DMS153 (cell line): Measurements from ENCODE around the gene TRIM62.
"Not testable (repeated sequence)": the region's sequence is repeated elsewhere in the genome, so short reads cannot be mapped to it uniquely, and the experiment has no call there.

Experiments
- DNase-seq: peaks from one replicate; lab custom pipeline; 2025; lab: John Stamatoyannopoulos, UW

The TRIM62 gene

DNA sequence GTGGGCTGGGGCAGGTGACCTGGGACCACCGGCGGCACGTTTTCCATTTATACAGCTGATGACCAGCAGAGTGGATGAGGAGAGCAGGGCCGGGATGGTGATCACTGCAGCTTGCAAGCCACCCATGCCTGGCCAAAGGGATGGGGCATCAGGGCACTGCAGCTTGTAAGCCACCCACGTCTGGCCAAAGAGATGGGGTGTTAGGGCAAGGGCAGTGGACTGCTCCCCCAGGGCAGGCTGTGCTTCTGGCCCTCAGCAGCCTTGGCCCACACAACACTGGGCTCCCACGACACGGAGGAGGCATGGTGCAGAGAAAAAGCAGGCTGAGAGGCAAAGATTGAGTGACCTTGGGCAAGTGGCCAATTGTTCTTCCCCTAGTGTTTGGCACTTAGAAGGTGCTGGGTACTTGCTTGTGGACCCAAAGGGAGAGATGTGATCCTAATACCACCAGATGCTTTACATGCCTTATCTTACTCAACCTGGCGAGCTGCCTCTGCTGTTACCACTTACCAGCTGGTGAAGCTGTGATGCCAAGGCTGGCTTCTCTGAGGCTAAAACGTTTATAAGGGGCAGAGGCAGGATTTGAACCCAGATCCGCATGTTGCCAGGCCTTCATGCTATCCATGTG is 48.3 kb downstream of the TRIM62 start:
- DNase-seq: no peak

DNA sequence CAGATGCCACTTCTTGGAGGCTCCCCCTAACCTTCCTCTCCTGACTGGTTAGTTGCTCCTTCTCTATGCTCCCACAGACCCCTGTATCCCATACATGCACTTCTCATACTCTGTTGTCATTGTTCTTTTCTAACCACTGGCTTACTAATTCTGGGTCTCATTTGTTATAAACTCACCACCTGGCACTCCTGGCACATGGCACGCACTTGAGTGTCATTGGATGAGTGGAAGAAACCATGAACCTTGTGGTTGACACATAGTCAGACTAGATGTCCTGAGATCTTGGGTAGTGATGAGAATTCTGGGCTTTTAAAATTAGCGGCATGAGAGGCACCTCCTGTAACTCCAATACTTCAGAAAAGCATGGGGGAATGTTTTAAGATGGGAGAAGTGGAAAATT is 49.3 kb downstream of the TRIM62 start:
- DNase-seq: no peak

DNA sequence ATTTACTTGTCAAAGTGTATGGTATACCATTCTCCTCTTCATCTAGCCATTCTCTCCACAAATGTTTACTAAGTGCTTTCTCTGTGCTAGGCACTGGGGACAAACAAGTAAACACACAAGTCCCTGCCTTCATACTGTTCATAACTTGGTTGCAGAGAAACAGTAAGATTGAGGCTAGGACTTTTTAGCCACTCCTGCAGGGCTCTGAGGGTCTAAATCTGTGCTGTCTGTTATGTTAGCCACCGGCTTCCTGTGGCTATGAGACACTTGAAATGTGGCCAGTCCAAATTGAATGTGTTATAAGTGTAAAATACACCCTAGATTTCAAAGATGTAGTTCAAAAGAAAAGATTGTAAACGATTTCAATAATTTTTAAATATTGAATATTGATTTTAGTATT is 50.7 kb downstream of the TRIM62 start:
- no peak for DNase-seq

DNA sequence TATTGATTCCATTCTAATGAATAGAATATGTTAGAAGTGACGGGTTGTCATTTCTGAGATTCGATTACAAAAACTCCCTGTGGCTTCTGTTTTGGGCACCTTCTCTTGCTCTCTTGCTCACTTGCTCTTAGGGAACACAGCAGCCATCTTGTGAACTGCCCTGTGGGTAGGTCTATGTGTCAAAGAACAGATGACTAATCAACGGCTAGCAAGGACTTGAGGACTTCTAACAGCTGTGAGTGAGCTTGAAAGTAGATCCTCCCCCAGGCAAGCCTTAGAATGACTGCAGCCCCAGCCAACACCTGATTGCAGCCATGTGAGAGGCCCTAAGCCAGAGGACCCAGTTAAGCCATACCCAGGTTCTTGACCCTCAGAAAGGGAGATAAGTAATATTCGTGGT is 51.5 kb downstream of the TRIM62 start:
- no peak for DNase-seq

DNA sequence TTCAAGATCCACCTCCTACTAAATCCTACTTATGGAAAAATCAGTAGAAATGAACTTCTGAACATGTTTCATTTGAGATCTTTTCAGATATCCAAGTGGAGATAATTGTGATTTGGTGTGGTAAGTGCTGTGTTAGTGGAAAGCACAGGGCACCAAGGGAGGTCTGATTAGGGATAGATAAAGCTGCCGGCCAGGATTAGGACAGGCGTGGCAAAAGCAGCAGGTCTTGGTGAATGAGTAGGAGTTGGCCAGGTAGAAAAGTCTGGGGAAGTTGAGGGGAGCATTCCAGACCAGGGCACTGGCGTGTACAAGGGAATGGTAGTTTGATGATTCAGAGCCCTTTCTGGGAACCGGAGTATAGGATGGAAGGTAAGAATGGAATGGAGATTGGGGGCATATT is 53.1 kb downstream of the TRIM62 start:
- DNase-seq: no peak

DNA sequence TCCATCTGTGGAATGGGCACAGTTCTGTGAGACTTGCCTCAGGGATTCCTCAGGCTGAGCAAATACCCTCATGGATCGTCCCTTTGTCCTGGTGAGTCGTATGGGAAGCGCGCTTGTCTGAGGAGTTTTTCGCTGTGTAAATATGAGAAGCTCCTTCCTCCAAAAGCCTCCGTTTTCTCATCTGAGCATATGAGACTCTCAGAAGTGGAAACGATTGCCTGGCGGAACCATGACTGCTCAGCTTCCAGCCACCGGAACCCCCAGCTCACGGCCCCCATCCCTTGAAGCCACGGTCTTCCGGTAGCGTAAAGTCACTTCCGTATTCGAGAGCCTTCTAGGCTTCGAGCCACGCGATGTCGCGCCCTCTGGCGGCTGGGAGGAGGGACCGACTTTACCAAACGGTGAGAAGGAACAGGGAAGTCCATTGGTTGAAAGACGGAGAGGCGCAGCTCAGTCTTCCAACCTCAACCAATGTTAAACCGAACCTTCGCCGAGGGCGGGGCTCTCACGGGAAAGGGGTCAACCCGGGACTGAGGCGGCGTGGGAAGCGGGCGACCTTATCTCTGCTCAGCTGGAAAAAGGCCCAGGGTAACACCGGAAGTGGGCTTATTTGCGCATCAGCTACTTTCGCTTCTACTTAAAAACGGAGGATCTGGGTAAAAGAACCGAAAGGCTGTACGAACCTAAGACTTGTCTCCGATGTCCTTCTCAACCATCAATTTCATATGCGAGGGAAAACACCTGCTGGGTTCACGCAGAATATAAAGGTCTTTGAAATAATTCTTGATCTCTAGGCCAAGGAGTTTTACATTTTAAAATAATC is 54.6 kb downstream of the TRIM62 start:
- peak; percentile 100 for DNase-seq

DNA sequence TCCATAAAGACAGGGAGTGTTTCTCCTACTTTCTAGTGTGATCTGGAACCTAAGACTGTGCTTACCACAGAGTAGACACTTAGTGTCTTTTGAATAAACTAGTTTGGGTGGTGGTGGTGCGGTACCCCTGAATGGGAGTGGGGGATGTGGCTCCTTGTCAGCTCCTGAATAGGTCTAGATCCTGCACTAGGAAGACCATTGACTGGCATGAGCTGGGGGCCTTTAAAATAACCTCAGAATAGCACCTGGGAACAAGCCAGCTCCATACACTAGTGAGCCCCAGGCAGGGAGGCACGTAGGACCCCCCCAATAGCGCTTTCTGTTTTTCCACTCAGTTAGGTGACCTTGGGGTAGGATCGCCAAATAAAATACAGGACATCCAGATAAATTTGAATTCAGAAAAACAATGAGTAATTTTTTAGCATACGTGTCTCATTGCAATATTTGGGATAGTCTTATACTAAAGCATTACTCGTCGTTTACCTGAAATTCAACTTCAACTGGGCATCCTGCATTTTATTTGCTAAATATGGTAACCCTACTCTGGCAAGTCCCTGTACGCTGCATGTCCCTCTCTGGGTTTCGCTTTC is 55.3 kb downstream of the TRIM62 start:
- DNase-seq: no peak

DNA sequence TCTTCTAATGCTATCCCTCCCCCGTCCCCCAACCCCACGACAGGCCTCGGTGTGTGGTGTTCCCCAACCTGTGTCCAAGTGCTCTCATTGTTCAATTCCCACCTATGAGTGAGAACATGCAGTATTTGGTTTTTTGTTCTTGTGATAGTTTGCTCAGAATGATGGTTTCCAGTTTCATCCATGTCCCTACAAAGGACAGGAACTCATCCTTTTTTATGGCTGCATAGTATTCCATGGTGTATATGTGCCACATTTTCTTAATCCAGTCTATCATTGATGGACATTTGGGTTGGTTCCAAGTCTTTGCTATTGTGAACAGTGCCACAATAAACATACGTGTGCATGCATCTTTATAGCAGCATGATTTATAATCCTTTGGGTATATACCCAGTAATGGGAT is 57.2 kb downstream of the TRIM62 start:
- not testable (repeated sequence) for DNase-seq

DNA sequence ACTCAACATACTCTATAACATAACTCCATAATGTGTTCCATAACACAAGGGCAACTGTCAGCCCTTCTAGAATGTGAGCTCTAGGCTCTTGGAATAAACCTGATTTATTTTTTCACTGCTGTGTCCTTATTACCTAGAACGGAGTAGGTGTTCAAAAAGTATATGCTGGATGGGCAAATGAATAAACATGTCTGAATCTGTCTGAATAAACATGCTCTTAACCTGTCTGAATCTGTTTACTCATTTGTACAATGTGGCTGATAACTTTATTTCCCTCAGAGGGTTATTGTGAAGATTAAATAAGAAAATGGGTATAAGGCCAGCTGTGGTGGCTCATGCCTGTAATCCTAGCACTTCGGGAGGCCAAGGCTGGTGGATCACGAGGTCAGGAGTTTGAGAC is 58.6 kb downstream of the TRIM62 start:
- no peak for DNase-seq

DNA sequence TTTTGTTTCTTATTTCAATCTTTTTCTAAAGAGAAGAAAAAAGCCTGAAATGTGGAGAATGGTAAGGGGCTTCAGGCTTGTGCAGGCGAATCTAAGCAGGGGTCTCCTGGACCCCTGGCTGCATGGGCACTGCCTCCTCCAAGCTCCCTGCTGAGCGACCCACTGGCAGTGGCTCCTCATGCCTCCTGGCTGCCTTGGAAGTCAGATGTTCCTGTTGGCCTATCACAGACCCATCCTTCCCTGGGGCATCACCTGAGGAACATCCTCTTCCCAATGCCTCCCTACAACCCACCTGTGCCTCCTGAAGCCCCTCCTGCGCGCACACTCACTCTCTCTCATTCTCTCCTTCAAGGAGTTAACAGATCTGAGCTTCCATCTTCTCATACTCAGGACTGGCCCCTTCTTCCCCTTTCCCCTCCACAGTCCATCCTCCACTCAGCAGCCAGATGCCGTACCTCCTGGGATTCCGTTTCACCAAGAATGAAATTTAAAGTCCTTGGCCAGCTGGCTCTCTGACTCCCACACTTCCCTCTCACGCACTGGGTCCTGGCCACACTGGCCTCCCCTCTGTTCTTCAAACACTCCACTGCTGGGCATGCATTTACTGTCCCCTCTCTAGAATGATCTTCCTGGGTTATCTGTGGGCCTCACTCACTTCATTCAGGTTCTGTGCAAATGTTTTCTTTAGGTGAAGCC is 59.2 kb downstream of the TRIM62 start:
- DNase-seq: no peak

DNA sequence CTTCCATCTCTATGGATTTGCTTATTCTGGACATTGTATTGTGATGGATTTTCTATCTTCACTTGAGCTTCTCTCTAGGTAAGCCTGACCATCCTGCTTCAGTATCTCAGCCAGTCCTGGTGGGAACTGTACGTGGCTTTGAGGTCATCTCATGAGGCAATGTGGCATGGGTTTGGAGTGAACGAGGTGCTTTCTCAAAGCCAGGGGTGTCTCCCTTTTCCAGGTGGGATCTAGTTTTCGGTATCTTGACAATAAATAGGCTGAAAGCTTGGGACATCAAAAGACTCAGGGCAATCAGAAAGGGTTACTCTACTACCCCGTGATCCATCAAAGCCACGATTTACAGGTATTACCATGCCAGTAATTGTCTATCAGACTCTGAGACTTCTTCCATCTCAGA is 60.1 kb downstream of the TRIM62 start:
- no peak for DNase-seq

DNA sequence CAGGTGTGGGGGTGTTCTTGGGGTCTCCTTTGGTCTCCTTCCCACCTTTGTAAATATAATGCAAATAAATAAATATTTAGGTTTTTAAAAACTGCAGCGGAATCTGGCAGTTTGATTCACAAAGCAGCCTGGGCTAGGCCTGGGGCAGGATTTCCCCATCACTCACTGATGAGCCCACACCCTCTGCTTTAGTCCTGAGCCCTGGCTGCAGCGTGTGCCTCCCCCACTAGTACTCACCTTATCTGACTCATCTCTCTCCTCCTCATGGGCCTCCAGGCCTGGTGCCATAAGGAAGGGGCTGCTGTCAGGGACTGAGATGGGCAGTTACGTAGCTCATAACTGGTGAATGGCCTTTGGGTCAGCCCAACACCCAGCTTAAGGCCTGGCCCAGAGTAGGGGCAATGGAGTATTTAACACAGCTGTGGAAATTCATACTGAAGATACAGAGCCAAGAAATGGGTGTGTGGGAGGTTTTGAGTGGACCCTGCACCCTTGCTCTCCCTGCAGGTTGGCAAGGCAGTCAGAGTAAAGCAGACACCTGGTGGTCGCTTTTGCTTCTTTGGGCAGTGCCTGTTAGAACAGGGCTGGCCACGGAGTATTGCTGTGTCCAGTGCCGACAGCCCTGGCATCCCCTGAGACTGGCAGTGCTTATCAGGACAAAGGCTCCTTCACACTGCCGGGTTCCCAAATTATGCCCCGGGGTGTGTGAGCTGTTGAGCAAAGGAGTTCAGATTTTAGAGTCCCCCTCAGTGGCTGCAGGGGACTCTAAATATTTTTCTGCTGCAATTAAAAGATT is 61.2 kb downstream of the TRIM62 start:
- DNase-seq: no peak

DNA sequence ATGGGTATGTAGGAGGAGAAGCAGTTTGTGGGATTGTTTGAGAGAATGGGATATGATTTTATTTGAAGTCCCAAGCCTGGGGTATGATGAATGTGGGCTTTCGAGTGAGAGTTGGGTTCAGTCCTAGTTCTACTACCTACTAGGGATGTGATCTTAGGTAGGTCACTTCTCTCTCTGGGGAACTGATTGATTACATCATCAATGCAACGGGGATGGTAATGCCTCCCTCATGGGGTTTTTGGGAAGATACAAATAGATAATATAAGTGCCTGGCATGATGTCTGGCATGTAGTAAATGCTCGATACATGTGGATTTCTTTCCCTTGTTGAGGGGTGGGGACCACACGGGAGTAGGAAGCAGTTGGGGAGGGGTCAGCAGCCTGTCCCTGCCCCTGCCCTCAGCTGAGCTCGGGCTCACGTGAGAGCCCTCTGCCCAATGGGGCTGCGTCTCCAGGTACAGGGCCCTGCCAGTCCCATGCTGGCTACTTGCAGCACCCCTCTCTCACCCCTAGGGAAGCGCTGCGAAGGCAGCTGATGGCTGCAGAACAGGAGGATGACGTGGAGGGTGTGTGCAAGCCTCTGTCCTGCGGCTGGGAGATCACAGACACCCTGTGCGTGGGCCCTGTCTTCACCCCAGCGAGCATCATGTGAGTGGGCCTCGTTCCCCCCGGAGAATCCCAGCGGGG is 62.2 kb downstream of the TRIM62 start:
- DNase-seq: no peak

DNA sequence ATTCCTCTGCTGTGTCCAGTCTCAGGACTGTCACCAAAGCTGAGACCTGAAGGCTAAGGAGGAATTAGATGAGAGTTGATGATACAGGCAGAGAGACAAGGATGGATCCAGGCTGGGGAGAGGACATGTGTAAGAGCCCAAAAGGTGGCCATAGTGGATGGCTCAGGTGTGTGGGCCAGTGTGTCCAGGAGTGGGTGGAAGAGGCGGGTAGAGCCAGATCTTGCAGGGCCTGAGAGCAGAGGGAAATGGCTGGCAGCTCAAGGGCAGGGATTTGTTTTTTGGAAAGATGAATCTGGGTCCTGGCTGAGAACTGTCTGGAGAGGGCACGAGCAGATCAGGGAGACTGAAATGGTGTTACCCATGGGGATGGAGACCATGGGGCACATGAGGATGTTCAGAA is 62.8 kb downstream of the TRIM62 start:
- no peak for DNase-seq

DNA sequence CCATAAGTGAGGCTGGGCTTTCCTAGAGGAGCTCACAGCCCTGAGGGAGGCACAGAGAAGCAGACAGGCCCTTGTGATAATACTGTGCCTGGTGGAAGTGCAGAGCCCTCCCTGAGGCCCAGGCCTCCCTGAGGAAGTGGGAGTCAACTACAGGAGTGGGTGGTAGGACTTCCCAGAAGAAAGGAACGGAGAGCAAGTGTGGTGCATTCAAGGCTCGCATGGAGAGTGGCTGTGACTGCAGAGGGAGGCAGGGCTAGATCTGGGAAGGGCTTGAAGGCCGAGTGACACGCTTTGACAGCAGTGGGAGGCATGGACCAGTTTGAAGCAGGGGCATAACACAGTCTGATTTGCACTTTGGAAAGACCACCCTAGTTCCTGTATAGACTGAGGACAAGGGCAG is 63.6 kb downstream of the TRIM62 start:
- DNase-seq: no peak

DNA sequence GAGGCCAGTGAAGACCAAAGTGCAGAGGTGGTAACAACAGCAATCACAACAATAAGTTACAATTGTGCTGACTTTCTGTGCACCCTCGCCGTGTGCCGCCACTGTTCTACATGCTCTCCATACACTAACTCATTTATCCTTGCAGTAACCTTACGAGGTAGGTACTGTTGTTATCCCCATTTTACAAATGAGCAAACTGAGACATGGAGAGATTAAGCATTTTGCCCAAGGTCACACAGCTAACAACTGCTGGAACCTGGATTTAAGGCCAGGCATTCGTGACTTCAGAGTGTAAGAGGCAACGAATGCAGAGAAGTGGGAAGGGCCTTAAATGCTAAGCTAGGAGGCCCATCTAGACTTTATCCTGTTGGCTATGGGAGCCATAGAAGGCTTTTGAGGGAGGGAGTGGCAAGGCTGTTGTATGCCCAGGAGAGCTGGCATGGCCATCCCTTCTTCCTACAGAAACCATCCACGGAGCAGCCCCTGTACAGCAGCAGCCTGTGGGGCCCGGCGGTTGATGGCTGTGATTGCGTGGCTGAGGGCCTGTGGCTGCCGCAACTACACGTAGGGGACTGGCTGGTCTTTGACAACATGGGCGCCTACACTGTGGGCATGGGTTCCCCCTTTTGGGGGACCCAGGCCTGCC is 64.3 kb downstream of the TRIM62 start:
- no peak for DNase-seq

DNA sequence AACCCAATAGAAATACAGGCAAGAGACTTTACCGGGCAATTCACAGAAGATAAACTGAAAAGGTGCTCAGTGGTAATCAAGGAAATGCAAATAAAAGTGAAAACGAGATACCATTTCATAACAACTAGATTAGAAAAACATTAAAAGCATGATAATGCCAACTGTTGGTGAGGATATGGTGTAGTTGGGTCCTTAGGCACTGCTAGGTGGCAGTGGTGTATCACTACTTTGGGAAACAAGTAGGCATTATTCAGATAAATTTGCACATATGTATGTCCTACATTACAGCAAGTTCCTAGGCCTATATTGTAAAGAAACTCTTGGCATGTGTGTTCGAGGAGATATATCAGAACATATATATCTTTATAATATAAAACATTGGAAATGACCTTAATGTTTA is 69.9 kb downstream of the TRIM62 start:
- no peak for DNase-seq

DNA sequence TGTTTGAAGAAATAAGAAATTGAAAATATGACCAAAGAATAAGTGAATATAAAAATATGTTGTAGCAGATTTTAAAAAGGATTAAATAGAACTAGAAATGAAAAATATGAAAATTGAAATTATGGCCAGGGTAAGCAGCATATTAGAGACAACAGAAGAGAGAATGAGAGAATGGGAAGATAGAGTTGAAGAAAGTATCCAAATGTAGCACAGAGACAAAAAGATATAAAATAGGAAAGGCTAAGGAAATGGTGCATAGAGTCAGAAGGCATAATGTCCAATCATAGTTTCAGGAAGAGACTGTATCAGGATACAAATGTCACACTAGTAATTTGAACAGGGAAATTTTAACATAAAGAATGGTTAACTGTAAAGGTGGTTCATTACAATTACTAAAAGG is 71.4 kb downstream of the TRIM62 start:
- no peak for DNase-seq

DNA sequence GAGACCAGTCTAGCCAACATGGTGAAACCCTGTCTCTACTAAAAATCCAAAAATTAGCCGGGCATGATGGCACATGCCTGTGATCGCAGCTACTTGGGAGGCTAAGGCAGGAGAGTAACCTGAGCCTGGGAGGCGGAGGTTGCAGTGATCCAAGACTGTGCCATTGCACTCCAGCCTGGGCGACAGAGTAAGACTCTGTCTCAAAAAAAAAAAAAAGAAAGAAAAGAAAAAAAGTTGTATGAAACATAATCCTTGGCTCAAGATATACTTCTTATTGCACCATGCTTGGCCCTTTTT is 81.8 kb downstream of the TRIM62 start:
- not testable (repeated sequence) for DNase-seq

DNA sequence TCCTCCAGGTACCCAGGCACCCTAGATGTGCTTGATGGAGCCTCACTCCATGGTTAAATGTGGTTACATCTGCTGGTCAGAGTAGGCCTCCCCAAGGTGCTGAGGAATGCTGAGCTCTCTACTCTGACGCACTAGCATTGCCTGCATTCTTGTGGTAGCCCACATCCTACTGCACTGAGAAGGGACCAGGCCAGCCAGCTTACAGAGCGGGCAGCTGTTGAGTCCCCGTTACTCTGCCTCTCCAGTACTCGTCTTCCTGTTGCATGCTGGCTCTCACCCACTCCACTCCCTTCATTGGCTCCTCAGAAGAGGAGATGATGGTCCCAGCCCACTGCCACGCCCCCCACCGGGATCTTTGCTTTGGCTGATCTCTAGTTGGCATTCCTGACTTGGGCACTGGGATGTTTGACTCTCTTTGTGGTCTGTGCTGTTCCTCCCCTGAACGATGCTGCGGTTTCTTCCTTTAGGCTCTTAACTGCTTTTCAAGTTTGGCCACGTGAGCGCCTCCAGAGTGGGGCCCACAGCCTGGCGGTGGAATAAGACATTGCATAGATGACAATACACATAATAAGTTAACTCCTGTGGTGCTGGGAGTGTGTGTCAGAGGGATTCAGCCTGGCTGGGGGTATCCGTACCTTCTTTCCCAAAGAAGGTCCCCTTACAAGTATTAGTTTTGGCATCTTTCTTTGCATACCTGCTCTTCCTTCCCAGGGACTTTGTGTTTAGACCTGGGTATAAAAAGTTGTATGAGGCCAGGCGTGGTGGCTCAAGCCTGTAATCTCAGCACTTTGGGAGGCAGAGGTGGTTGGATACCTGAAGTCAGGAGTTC is 82.3 kb downstream of the TRIM62 start:
- DNase-seq: no peak
